ENCODE measurements around the gene RRAS.
"Not testable (repeated sequence)": the region's sequence is repeated elsewhere in the genome, so short reads cannot be mapped to it uniquely, and the experiment has no call there.

DNA sequence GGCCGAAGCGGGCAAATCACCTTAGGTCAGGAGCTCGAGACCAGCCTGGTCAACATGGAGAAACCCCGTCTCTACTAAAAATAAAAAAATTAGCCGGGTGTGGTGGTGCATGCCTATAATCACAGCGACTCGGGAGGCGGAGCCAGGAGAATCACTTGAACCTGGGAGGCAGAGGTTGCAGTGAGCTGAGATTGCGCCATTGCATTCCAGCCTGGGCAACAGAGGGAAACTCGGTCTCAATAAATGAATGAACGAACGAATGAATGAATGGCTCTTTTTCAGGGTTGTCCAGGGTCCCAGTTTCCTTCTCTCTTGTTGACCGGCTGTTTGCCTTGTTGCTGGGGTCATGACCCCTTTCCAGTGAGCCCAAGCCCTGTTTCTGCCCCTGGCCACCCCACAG is 22.1 kb downstream of the RRAS start:
- not testable (repeated sequence) for TF ChIP-seq JUND (IDR thresholded peaks at IDR 0.05); FOXM1 (IDR thresholded peaks at IDR 0.05; ENCODE audit: low read depth); POLR2AphosphoS5 (IDR thresholded peaks at IDR 0.05; ENCODE audit: low read depth, low read length); GABPA (IDR thresholded peaks at IDR 0.05; ENCODE audit: low read depth); EP300 (IDR thresholded peaks at IDR 0.05; ENCODE audit: borderline replicate concordance in 1 of 2, low read depth in 1 of 2, low read length in 1 of 2); CHD2 (IDR thresholded peaks at IDR 0.05; ENCODE audit: low read length, partially characterized antibody); CTCF (IDR thresholded peaks at IDR 0.05); RFX5 (IDR thresholded peaks at IDR 0.05; ENCODE audit: low read length); FOSL2 (IDR thresholded peaks at IDR 0.05; ENCODE audit: borderline replicate concordance, low read depth)
- TF ChIP-seq, protein P1, sequence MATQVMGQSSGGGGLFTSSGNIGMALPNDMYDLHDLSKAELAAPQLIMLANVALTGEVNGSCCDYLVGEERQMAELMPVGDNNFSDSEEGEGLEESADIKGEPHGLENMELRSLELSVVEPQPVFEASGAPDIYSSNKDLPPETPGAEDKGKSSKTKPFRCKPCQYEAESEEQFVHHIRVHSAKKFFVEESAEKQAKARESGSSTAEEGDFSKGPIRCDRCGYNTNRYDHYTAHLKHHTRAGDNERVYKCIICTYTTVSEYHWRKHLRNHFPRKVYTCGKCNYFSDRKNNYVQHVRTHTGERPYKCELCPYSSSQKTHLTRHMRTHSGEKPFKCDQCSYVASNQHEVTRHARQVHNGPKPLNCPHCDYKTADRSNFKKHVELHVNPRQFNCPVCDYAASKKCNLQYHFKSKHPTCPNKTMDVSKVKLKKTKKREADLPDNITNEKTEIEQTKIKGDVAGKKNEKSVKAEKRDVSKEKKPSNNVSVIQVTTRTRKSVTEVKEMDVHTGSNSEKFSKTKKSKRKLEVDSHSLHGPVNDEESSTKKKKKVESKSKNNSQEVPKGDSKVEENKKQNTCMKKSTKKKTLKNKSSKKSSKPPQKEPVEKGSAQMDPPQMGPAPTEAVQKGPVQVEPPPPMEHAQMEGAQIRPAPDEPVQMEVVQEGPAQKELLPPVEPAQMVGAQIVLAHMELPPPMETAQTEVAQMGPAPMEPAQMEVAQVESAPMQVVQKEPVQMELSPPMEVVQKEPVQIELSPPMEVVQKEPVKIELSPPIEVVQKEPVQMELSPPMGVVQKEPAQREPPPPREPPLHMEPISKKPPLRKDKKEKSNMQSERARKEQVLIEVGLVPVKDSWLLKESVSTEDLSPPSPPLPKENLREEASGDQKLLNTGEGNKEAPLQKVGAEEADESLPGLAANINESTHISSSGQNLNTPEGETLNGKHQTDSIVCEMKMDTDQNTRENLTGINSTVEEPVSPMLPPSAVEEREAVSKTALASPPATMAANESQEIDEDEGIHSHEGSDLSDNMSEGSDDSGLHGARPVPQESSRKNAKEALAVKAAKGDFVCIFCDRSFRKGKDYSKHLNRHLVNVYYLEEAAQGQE (IDR thresholded peaks at IDR 0.05; ENCODE audit: low read depth, low read length) = not testable (repeated sequence)
- TF ChIP-seq, protein P2, sequence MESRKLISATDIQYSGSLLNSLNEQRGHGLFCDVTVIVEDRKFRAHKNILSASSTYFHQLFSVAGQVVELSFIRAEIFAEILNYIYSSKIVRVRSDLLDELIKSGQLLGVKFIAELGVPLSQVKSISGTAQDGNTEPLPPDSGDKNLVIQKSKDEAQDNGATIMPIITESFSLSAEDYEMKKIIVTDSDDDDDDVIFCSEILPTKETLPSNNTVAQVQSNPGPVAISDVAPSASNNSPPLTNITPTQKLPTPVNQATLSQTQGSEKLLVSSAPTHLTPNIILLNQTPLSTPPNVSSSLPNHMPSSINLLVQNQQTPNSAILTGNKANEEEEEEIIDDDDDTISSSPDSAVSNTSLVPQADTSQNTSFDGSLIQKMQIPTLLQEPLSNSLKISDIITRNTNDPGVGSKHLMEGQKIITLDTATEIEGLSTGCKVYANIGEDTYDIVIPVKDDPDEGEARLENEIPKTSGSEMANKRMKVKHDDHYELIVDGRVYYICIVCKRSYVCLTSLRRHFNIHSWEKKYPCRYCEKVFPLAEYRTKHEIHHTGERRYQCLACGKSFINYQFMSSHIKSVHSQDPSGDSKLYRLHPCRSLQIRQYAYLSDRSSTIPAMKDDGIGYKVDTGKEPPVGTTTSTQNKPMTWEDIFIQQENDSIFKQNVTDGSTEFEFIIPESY (IDR thresholded peaks at IDR 0.05; ENCODE audit: borderline replicate concordance, low read depth) = not testable (repeated sequence)

All from SK-N-SH (cell line).